Measurements from ENCODE around the gene CTIF. TPM values are rescaled to one million over a fixed set of nuclear protein-coding genes. Genes with fewer than 3 reads are reported as not detected.

Gene CTIF
- polyA plus RNA-seq, 3 donors: 0.38 to 8.7 (median 1.2) TPM

DNA sequence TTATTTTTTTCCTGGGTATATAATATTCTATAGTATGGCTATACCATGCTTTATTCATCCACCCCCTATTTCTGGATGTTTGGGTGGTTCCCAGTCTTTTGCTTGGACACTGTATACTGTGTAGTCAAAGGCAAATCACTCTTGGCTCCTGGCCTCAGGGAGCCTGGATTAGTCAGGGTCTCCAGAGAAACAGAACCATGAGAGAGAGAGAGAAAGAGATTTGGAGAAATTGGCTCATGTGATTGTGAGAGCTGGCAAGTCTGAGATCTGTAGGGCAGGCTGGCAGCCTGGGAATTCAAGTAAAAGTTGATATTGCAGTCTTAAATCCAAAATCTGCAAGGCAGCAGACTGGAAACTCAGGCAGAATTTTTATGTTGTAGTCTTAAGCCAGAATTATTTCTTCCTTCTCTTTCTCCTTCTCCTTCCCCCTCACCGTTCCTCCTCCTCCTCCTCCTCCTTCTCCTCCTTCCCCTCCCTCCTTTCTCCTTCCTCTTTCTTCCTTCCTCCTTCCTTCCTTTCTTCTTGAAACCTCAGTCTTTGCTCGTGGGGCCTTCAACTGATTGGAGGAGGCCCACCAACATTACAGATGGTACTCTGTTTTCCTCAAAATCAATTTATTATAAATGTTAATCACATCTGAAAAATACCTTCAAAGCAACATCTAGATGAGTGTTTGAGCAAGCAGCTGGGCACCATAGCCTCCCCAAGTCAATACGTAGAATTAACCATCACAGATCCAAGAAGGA is 33.0 kb downstream of the CTIF start:
- H3K36me3 ChIP-seq (replicated peaks in 1 of 2; ENCODE audit: control insufficient read depth in 1 of 2, insufficient read depth in 2 of 2, low read length in 2 of 2): no peaks in the 10 kb centered on the region
- no peak overlapping the region for H3K27ac ChIP-seq (ENCODE audit: low read depth in 1 of 2, low read length in 2 of 2)
- no peak overlapping the region for H3K4me3 ChIP-seq (replicated peaks in 1 of 3; ENCODE audit: low read depth in 2 of 3, low read length in 3 of 3)
- no peaks in the 10 kb centered on the region for H3K79me2 ChIP-seq (ENCODE audit: insufficient read depth, low read length)
- no peaks in the 10 kb centered on the region for H3K27me3 ChIP-seq (ENCODE audit: control insufficient read depth in 2 of 2, insufficient read depth in 2 of 2, low read length in 2 of 2)
- TF ChIP-seq, protein P1, sequence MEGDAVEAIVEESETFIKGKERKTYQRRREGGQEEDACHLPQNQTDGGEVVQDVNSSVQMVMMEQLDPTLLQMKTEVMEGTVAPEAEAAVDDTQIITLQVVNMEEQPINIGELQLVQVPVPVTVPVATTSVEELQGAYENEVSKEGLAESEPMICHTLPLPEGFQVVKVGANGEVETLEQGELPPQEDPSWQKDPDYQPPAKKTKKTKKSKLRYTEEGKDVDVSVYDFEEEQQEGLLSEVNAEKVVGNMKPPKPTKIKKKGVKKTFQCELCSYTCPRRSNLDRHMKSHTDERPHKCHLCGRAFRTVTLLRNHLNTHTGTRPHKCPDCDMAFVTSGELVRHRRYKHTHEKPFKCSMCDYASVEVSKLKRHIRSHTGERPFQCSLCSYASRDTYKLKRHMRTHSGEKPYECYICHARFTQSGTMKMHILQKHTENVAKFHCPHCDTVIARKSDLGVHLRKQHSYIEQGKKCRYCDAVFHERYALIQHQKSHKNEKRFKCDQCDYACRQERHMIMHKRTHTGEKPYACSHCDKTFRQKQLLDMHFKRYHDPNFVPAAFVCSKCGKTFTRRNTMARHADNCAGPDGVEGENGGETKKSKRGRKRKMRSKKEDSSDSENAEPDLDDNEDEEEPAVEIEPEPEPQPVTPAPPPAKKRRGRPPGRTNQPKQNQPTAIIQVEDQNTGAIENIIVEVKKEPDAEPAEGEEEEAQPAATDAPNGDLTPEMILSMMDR (IDR thresholded peaks at IDR 0.05): no peak
- H3K27ac Mint-ChIP-seq: peak overlapping the region in 3 of 7 donors; percentile 4 to 64 (median 11)
- H3K36me3 Mint-ChIP-seq: peaks cover 7 to 10% of the 10 kb centered on the region in 2 donors
- H3K9me3 ChIP-seq (replicated peaks in 1 of 2; ENCODE audit: control insufficient read depth in 1 of 2, insufficient read depth in 1 of 2, low read length in 2 of 2): no peaks in the 10 kb centered on the region
- peaks cover 3 to 15% (median 7%) of the 10 kb centered on the region in 7 donors for H3K9me3 Mint-ChIP-seq
- H3K27me3 Mint-ChIP-seq (ENCODE audit: low read depth in 3 of 3): peaks cover 0 to 2% (median 0%) of the 10 kb centered on the region in 3 donors
- WGBS (ENCODE audit: insufficient coverage): 0% methylated on average over 1 of the region's 3 CpGs
- no peak overlapping the region for H3K4me2 ChIP-seq (replicated peaks; ENCODE audit: extremely low read depth, low read length, poor library complexity, severe bottlenecking)
- no peak overlapping the region for H2AFZ ChIP-seq (ENCODE audit: insufficient read depth, low read depth, low read length, poor library complexity, severe bottlenecking)
- no peak overlapping the region for H3K4me3 Mint-ChIP-seq
- intact Hi-C loops (cut with micrococcal nuclease): no loop called here
- DNase-seq: no peak
- peaks cover 20% of the 10 kb centered on the region for H4K20me1 ChIP-seq (ENCODE audit: insufficient read depth, low read length)
- H3K4me1 ChIP-seq (ENCODE audit: control insufficient read depth in 1 of 2, insufficient read depth in 2 of 2, low read length in 2 of 2): peaks cover 3 to 6% of the 10 kb centered on the region in 2 donors
- H3K4me1 Mint-ChIP-seq: peaks cover 9% of the 10 kb centered on the region
- H3K9ac ChIP-seq (ENCODE audit: insufficient read depth, low read length, poor library complexity, severe bottlenecking): no peak overlapping the region

DNA sequence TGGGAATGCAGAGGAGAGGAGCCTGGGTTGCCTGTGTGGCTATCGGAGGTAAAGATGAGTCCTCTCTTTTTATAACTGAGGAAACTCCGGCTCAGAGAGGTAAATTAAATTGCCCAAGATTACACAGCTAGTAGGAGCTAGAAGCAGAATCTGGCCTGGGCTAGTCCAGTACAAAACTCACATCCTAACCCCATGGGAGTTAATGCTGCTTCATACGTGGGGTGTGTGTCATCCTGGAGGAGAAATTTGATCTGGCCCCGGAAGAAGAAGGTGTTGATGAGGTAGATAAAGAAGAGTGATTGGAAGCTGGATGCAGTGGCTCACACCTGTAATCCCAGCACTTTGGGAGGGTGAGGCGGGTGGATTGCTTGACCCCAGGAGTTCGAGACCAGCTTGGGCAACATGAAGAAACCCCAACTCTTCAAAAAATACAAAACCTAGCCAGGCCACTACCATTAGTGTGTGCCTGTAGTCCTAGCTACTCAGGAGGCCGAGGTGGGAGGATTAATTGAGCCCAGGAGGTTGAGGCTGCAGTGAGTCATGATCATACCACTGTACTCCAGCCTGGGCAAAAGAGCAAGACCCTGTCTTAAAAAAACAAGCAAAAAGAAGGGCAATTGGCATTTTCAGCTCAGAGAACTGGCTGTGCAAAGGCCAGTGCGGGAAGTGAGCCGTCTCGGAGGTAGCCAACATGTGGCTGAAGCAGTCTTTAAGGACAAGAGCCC is 33.7 kb downstream of the CTIF start:
- Histone ChIP-seq H3K4me1 (ENCODE audit: control insufficient read depth in 1 of 2, insufficient read depth in 2 of 2, low read length in 2 of 2) (peaks cover 3 to 5% of the 10 kb centered on the region in 2 donors), H3K9ac (ENCODE audit: insufficient read depth, low read length, poor library complexity, severe bottlenecking) (no peak overlapping the region), H3K79me2 (ENCODE audit: insufficient read depth, low read length) (no peaks in the 10 kb centered on the region), H3K9me3 (replicated peaks in 1 of 2; ENCODE audit: control insufficient read depth in 1 of 2, insufficient read depth in 1 of 2, low read length in 2 of 2) (peaks cover 0 to 1% of the 10 kb centered on the region in 2 donors), H3K27me3 (ENCODE audit: control insufficient read depth in 2 of 2, insufficient read depth in 2 of 2, low read length in 2 of 2) (no peaks in the 10 kb centered on the region), H2AFZ (ENCODE audit: insufficient read depth, low read depth, low read length, poor library complexity, severe bottlenecking) (no peak overlapping the region), H4K20me1 (ENCODE audit: insufficient read depth, low read length) (peaks cover 13% of the 10 kb centered on the region), H3K27ac (ENCODE audit: low read depth in 1 of 2, low read length in 2 of 2) (no peak overlapping the region), H3K4me3 (replicated peaks in 1 of 3; ENCODE audit: low read depth in 2 of 3, low read length in 3 of 3) (no peak overlapping the region), H3K4me2 (replicated peaks; ENCODE audit: extremely low read depth, low read length, poor library complexity, severe bottlenecking) (no peak overlapping the region), H3K36me3 (replicated peaks in 1 of 2; ENCODE audit: control insufficient read depth in 1 of 2, insufficient read depth in 2 of 2, low read length in 2 of 2) (no peaks in the 10 kb centered on the region)
- no peak overlapping the region for H3K4me3 Mint-ChIP-seq
- H3K9me3 Mint-ChIP-seq: peaks cover 3 to 17% (median 8%) of the 10 kb centered on the region in 7 donors
- intact Hi-C loops (cut with micrococcal nuclease): no loop called here
- peaks cover 7 to 13% of the 10 kb centered on the region in 2 donors for H3K36me3 Mint-ChIP-seq
- H3K27me3 Mint-ChIP-seq (ENCODE audit: low read depth in 3 of 3): peaks cover 0 to 2% (median 0%) of the 10 kb centered on the region in 3 donors
- WGBS (ENCODE audit: insufficient coverage): 91% methylated on average over 6 of the region's 10 CpGs
- peak overlapping the region in 3 of 7 donors; percentile 26 to 33 (median 27) for H3K27ac Mint-ChIP-seq
- DNase-seq: no peak
- H3K4me1 Mint-ChIP-seq: peaks cover 9% of the 10 kb centered on the region
- TF ChIP-seq, protein P1 (IDR thresholded peaks at IDR 0.05): no peak
